Liver (tissue), 9 donors: Measurements from ENCODE around the gene SLC16A10. TPM values are rescaled to one million over a fixed set of nuclear protein-coding genes. Genes with fewer than 3 reads are reported as not detected.

Experiments
- DNase-seq: peaks from one replicate; pipeline ENCODE4 v3.0.0-alpha.2; 2017; ENCODE audit warnings: low spot score
- H3K27ac ChIP-seq, 2 donors: one replicate each; pipeline ENCODE4 v1.7.0; 2013; ENCODE audit warnings: inconsistent platforms in 2 of 2, low read length in 2 of 2, control low read depth in 1 of 2, low read depth in 1 of 2, mild to moderate bottlenecking in 1 of 2
- H3K27me3 ChIP-seq, 4 donors: one replicate each; pipeline versions ENCODE4 v1.6.1 to v1.7.0; 2013; ENCODE audit warnings: low read length in 3 of 4, inconsistent platforms in 1 of 4, mild to moderate bottlenecking in 1 of 4, moderate library complexity in 1 of 4; ENCODE audit not compliant: control insufficient read depth in 4 of 4, insufficient read depth in 4 of 4
- H3K36me3 ChIP-seq, 4 donors: one replicate each; pipeline versions ENCODE4 v1.6.1 to v1.7.0; 2013; ENCODE audit warnings: low read length in 3 of 4, mild to moderate bottlenecking in 3 of 4, low read depth in 1 of 4, moderate library complexity in 1 of 4; ENCODE audit not compliant: control insufficient read depth in 4 of 4, insufficient read depth in 3 of 4
- H3K4me1 ChIP-seq, 4 donors: one replicate each; pipeline versions ENCODE4 v1.6.1 to v1.7.0; 2013; ENCODE audit warnings: low read length in 3 of 4, mild to moderate bottlenecking in 3 of 4, moderate library complexity in 1 of 4; ENCODE audit not compliant: control insufficient read depth in 4 of 4, insufficient read depth in 4 of 4
- H3K4me3 ChIP-seq, 3 donors: one replicate each; pipeline versions ENCODE4 v1.6.1 to v1.7.0; 2013; ENCODE audit warnings: low read length in 3 of 3, control low read depth in 1 of 3, low read depth in 1 of 3, mild to moderate bottlenecking in 1 of 3
- H3K9ac ChIP-seq, 2 donors: one replicate each; pipeline ENCODE4 v1.7.0; 2013; ENCODE audit warnings: low read length in 2 of 2, mild to moderate bottlenecking in 2 of 2, moderate library complexity in 2 of 2, control low read depth in 1 of 2, low read depth in 1 of 2
- H3K9me3 ChIP-seq, 4 donors: one replicate each; pipeline versions ENCODE4 v1.6.1 to v1.7.0; 2013; ENCODE audit warnings: low read length in 3 of 4; ENCODE audit not compliant: control insufficient read depth in 4 of 4
- EGR1 ChIP-seq, 2 donors: IDR thresholded peaks; 2 replicates each; pipeline ENCODE4 v1.6.1; 2016 to 2018; ENCODE audit warnings: antibody characterized with exemption in 2 of 2, low read depth in 2 of 2
- FOXA1 ChIP-seq: IDR thresholded peaks from 2 replicates; pipeline ENCODE4 v1.6.1; 2016; ENCODE audit warnings: antibody characterized with exemption
- FOXA2 ChIP-seq: IDR thresholded peaks from 2 replicates; pipeline ENCODE4 v1.6.1; 2016; ENCODE audit warnings: antibody characterized with exemption
- GABPA ChIP-seq, 2 donors: IDR thresholded peaks in 1 of 2; conservative IDR thresholded peaks in 1 of 2; 2 replicates each; pipeline ENCODE4 v1.6.1; 2016; ENCODE audit warnings: antibody characterized with exemption in 2 of 2, mild to moderate bottlenecking in 1 of 2, moderate library complexity in 1 of 2
- HNF4A ChIP-seq, 2 donors: conservative IDR thresholded peaks; 2 replicates each; pipeline ENCODE4 v1.6.1; 2016; ENCODE audit warnings: antibody characterized with exemption in 2 of 2, mild to moderate bottlenecking in 2 of 2
- HNF4G ChIP-seq: IDR thresholded peaks from 2 replicates; pipeline ENCODE4 v1.6.1; 2016; ENCODE audit warnings: antibody characterized with exemption
- JUND ChIP-seq, 2 donors: IDR thresholded peaks; 2 replicates each; pipeline ENCODE4 v1.6.1; 2016; ENCODE audit warnings: antibody characterized with exemption in 2 of 2
- NR2F2 ChIP-seq: IDR thresholded peaks from 2 replicates; pipeline ENCODE4 v1.6.1; 2016; ENCODE audit warnings: antibody characterized with exemption
- RAD21 ChIP-seq, 2 donors: IDR thresholded peaks; 2 replicates each; pipeline ENCODE4 v1.6.1; 2016; ENCODE audit warnings: antibody characterized with exemption in 2 of 2, mild to moderate bottlenecking in 2 of 2
- RXRA ChIP-seq, 2 donors: IDR thresholded peaks; 2 replicates each; pipeline ENCODE4 v1.6.1; 2017 to 2018; ENCODE audit warnings: antibody characterized with exemption in 2 of 2, mild to moderate bottlenecking in 1 of 2
- SP1 ChIP-seq: IDR thresholded peaks from 2 replicates; pipeline ENCODE4 v1.6.1; 2018; ENCODE audit warnings: antibody characterized with exemption, mild to moderate bottlenecking
- TAF1 ChIP-seq: conservative IDR thresholded peaks from 2 replicates; pipeline ENCODE4 v1.6.1; 2016; ENCODE audit warnings: antibody characterized with exemption, mild to moderate bottlenecking
- YY1 ChIP-seq: IDR thresholded peaks from 2 replicates; pipeline ENCODE4 v1.6.1; 2016; ENCODE audit warnings: antibody characterized with exemption, mild to moderate bottlenecking
- WGBS: extraction: QIAGEN DNeasy Blood & Tissue Kit; methylation state at CpG from one replicate; pipeline ENCODE4 v1.1.7; 2013; 5-methylcytosine and 5-hydroxymethylcytosine counted together
- polyA plus RNA-seq, 2 donors: library from polyadenylated mRNA; stranded (reverse) in 1 of 2; unstranded in 1 of 2; fragments of 200-250 nt in 1 of 2; fragments of >200 nt in 1 of 2; fragmentation: Nextera tagmentation in 1 of 2; extraction: Ambion mirVana in 1 of 2; gene quantifications; one replicate each; pipeline versions ENCODE4 v1.2.1 to v1.2.3, GENCODE V29; 2013 to 2015
- total RNA-seq, 2 donors: library from RNA; depleted of rRNA; stranded (reverse); fragments of >200 nt; gene quantifications; one replicate each; pipeline ENCODE4 v1.2.3, GENCODE V29; 2014
- TF ChIP-seq, protein P1 (sequence below): IDR thresholded peaks from 2 replicates; pipeline ENCODE4 v1.6.1; 2016; ENCODE audit warnings: antibody characterized with exemption, mild to moderate bottlenecking
- TF ChIP-seq, protein P2 (sequence below): IDR thresholded peaks from 2 replicates; pipeline ENCODE4 v1.6.1; 2016; ENCODE audit warnings: antibody characterized with exemption
- TF ChIP-seq, protein P3 (sequence below): fragments of 150-350 bp; IDR thresholded peaks from 2 replicates; pipeline ENCODE4 v1.5.1; 2017; ENCODE audit warnings: improper control_type of control experiment, low read depth, low read length; ENCODE audit not compliant: missing input control
- TF ChIP-seq, protein P4 (sequence below): IDR thresholded peaks from 2 replicates; pipeline ENCODE4 v1.6.1; 2016; ENCODE audit warnings: antibody characterized with exemption
- TF ChIP-seq, protein P5 (sequence below): IDR thresholded peaks from 2 replicates; pipeline ENCODE4 v1.6.1; 2016; ENCODE audit warnings: antibody characterized with exemption
- donor health status: healthy.
- donor health status: healthy.
- donor health status: healthy.
- donor health status: healthy.
- donor health status: healthy.

SLC16A10 gene
- total and polyA plus RNA-seq, 4 donors, result 1.8 to 16.7 (median 8.4) TPM

DNA sequence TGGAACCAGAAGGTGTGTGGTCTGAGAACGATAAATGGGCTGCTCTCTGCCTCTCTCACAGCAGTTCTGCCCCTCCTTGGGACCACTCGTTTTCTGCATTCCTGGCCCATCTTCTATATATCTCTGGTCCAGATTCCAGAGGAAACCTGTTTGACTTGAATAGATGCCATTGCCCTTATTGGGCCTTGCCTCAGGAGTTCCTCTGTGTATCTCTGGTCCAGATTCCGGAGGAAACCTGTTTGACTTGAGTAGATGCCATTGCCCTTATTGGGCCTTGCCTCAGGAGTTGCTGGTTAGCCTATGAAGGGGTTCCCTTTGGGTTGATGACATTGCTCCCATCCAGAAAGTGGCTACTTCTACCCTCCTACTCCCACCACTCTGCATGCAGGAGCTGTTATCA is 189.4 kb downstream of the SLC16A10 start:
- H3K9me3 ChIP-seq, result peaks cover 0 to 6% (median 3%) of the 10 kb centered on the region in 4 donors
- no peaks in the 10 kb centered on the region for H3K27me3 ChIP-seq
- TF ChIP-seq HNF4A (conservative IDR thresholded peaks at IDR 0.05) (no peak), RAD21 (IDR thresholded peaks at IDR 0.05) (no peak), FOXA1 (no peak), GABPA (IDR thresholded peaks at IDR 0.05 in 1 of 2, conservative IDR thresholded peaks at IDR 0.05 in 1 of 2) (no peak), HNF4G (no peak)
- TF ChIP-seq, protein P1, sequence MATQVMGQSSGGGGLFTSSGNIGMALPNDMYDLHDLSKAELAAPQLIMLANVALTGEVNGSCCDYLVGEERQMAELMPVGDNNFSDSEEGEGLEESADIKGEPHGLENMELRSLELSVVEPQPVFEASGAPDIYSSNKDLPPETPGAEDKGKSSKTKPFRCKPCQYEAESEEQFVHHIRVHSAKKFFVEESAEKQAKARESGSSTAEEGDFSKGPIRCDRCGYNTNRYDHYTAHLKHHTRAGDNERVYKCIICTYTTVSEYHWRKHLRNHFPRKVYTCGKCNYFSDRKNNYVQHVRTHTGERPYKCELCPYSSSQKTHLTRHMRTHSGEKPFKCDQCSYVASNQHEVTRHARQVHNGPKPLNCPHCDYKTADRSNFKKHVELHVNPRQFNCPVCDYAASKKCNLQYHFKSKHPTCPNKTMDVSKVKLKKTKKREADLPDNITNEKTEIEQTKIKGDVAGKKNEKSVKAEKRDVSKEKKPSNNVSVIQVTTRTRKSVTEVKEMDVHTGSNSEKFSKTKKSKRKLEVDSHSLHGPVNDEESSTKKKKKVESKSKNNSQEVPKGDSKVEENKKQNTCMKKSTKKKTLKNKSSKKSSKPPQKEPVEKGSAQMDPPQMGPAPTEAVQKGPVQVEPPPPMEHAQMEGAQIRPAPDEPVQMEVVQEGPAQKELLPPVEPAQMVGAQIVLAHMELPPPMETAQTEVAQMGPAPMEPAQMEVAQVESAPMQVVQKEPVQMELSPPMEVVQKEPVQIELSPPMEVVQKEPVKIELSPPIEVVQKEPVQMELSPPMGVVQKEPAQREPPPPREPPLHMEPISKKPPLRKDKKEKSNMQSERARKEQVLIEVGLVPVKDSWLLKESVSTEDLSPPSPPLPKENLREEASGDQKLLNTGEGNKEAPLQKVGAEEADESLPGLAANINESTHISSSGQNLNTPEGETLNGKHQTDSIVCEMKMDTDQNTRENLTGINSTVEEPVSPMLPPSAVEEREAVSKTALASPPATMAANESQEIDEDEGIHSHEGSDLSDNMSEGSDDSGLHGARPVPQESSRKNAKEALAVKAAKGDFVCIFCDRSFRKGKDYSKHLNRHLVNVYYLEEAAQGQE, result no peak
- H3K27ac ChIP-seq, result no peak overlapping the region
- H3K4me1 ChIP-seq, result peaks cover 2 to 23% (median 18%) of the 10 kb centered on the region in 4 donors
- H3K4me3 ChIP-seq, result no peak overlapping the region
- no peak for DNase-seq
- WGBS, result 89% methylated on average over 3 of the region's 3 CpGs
- peaks cover 6 to 22% (median 19%) of the 10 kb centered on the region in 4 donors for H3K36me3 ChIP-seq
- no peak overlapping the region for H3K9ac ChIP-seq

DNA sequence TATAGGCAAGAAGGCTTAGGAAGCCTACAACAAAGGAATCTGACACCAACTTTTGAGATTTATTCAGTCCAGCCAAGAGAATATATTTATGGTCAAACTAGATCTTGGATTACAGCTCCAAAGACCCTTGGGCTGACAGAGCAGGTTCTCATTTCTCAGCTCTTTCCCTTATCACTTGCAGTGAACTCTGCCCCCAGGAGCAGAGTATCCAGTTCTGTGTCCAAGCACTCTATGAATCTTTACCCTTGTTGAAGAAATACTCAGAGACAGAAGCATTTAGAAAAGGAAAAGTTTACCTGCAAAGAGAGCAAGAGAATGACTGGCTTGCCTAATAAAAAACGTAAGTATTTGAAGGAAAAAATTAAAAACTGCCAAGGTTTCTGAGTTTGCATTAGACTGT is 190.5 kb downstream of the SLC16A10 start:
- DNase-seq, result no peak
- Histone ChIP-seq H3K9me3 (peaks cover 0 to 6% (median 3%) of the 10 kb centered on the region in 4 donors), H3K27me3 (no peaks in the 10 kb centered on the region), H3K4me1 (peaks cover 2 to 23% (median 18%) of the 10 kb centered on the region in 4 donors), H3K9ac (no peak overlapping the region), H3K36me3 (peaks cover 6 to 22% (median 19%) of the 10 kb centered on the region in 4 donors), H3K4me3 (no peak overlapping the region), H3K27ac (no peak overlapping the region)
- TF ChIP-seq GABPA (IDR thresholded peaks at IDR 0.05 in 1 of 2, conservative IDR thresholded peaks at IDR 0.05 in 1 of 2), result no peak
- peak in 1 of 2 donors; percentile 31 for TF ChIP-seq RXRA (IDR thresholded peaks at IDR 0.05)
- TF ChIP-seq, protein P2, sequence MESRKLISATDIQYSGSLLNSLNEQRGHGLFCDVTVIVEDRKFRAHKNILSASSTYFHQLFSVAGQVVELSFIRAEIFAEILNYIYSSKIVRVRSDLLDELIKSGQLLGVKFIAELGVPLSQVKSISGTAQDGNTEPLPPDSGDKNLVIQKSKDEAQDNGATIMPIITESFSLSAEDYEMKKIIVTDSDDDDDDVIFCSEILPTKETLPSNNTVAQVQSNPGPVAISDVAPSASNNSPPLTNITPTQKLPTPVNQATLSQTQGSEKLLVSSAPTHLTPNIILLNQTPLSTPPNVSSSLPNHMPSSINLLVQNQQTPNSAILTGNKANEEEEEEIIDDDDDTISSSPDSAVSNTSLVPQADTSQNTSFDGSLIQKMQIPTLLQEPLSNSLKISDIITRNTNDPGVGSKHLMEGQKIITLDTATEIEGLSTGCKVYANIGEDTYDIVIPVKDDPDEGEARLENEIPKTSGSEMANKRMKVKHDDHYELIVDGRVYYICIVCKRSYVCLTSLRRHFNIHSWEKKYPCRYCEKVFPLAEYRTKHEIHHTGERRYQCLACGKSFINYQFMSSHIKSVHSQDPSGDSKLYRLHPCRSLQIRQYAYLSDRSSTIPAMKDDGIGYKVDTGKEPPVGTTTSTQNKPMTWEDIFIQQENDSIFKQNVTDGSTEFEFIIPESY, result no peak
- peak in 1 of 2 donors; percentile 27 for TF ChIP-seq JUND (IDR thresholded peaks at IDR 0.05)
- no peak for TF ChIP-seq YY1
- TF ChIP-seq, protein P1, result no peak
- no peak for TF ChIP-seq FOXA2
- TF ChIP-seq, protein P3, sequence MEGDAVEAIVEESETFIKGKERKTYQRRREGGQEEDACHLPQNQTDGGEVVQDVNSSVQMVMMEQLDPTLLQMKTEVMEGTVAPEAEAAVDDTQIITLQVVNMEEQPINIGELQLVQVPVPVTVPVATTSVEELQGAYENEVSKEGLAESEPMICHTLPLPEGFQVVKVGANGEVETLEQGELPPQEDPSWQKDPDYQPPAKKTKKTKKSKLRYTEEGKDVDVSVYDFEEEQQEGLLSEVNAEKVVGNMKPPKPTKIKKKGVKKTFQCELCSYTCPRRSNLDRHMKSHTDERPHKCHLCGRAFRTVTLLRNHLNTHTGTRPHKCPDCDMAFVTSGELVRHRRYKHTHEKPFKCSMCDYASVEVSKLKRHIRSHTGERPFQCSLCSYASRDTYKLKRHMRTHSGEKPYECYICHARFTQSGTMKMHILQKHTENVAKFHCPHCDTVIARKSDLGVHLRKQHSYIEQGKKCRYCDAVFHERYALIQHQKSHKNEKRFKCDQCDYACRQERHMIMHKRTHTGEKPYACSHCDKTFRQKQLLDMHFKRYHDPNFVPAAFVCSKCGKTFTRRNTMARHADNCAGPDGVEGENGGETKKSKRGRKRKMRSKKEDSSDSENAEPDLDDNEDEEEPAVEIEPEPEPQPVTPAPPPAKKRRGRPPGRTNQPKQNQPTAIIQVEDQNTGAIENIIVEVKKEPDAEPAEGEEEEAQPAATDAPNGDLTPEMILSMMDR, result no peak
- no peak for TF ChIP-seq NR2F2
- no peak for TF ChIP-seq EGR1 (IDR thresholded peaks at IDR 0.05; ENCODE audit: low read depth in 2 of 2)
- TF ChIP-seq, protein P4, sequence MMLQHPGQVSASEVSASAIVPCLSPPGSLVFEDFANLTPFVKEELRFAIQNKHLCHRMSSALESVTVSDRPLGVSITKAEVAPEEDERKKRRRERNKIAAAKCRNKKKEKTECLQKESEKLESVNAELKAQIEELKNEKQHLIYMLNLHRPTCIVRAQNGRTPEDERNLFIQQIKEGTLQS, result no peak
- TF ChIP-seq SP1, result peak; percentile 32
- no peak for TF ChIP-seq FOXA1
- no peak for TF ChIP-seq TAF1
- no peak for TF ChIP-seq RAD21 (IDR thresholded peaks at IDR 0.05)
- peak; percentile 60 for TF ChIP-seq HNF4G
- TF ChIP-seq, protein P5, sequence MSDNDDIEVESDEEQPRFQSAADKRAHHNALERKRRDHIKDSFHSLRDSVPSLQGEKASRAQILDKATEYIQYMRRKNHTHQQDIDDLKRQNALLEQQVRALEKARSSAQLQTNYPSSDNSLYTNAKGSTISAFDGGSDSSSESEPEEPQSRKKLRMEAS, result no peak
- peak; percentile 94 for TF ChIP-seq HNF4A (conservative IDR thresholded peaks at IDR 0.05)
- WGBS, result 47% methylated on average over 1 of the region's 1 CpG
